Ecto neural progenitor cell (in vitro differentiated cells): ENCODE measurements around the gene RABGAP1.

Experiments used
- DNase-seq: peaks from one replicate; pipeline ENCODE4 v3.0.0-alpha.2; 2018; ENCODE audit warnings: low spot score

The RABGAP1 gene

GRCh38 chr9:123008909-123009308, 68.1 kb downstream of the RABGAP1 start:
- no peak for DNase-seq

- DNase-seq: no peak
Measured at GRCh38 chr9:123011380-123011779, 70.6 kb downstream of the RABGAP1 start.

- DNase-seq: no peak
Measured at GRCh38 chr9:123011878-123012528, 71.2 kb downstream of the RABGAP1 start.

- DNase-seq: no peak
Measured at GRCh38 chr9:123016631-123017030, 75.8 kb downstream of the RABGAP1 start.

GRCh38 chr9:123020796-123021195, 80.0 kb downstream of the RABGAP1 start:
- no peak for DNase-seq

GRCh38 chr9:123026425-123026824, 85.6 kb downstream of the RABGAP1 start:
- no peak for DNase-seq

- DNase-seq: no peak
Measured at GRCh38 chr9:123027517-123027916, 86.7 kb downstream of the RABGAP1 start.

GRCh38 chr9:123028136-123028535, 87.3 kb downstream of the RABGAP1 start:
- DNase-seq: no peak

GRCh38 chr9:123028973-123029372, 88.2 kb downstream of the RABGAP1 start:
- no peak for DNase-seq

- DNase-seq: no peak
Measured at GRCh38 chr9:123031963-123032362, 91.1 kb downstream of the RABGAP1 start.

- DNase-seq: no peak
Measured at GRCh38 chr9:123033352-123033751, 92.5 kb downstream of the RABGAP1 start, which contains the start of gene GPR21. Gene GPR21 (plus strand): TSS chr9:123033667. CDS start chr9:123034567, 900 bp downstream.

GRCh38 chr9:123033864-123034601, 93.2 kb downstream of the RABGAP1 start:
- no peak for DNase-seq

- no peak for DNase-seq
Measured at GRCh38 chr9:123034881-123035510, 94.2 kb downstream of the RABGAP1 start.

- no peak for DNase-seq
Measured at GRCh38 chr9:123035791-123036190, 95.0 kb downstream of the RABGAP1 start.

- no peak for DNase-seq
Measured at GRCh38 chr9:123036893-123037545, 96.2 kb downstream of the RABGAP1 start.

GRCh38 chr9:123039617-123040219, 98.9 kb downstream of the RABGAP1 start:
- no peak for DNase-seq

- DNase-seq: no peak
Measured at GRCh38 chr9:123040801-123041200, 100.0 kb downstream of the RABGAP1 start.

- no peak for DNase-seq
Measured at GRCh38 chr9:123041489-123041888, 100.7 kb downstream of the RABGAP1 start.

GRCh38 chr9:123043081-123043939, 102.5 kb downstream of the RABGAP1 start:
- no peak for DNase-seq

- no peak for DNase-seq
Measured at GRCh38 chr9:123044586-123044985, 103.8 kb downstream of the RABGAP1 start.
